CD4-positive, alpha-beta T cell (primary cell): ENCODE data around the gene PAEP. TPM values are rescaled to one million over a fixed set of nuclear protein-coding genes. Genes with fewer than 3 reads are reported as not detected.

Experiments
- ATAC-seq: fragments of 200-7000 bp; cut with Tn5 transposase; one replicate; pipeline ENCODE4 v1.10.0; 2022; ENCODE audit warnings: mild to moderate bottlenecking; ENCODE audit not compliant: poor library complexity
- CTCF ChIA-PET: fragments of 350-600 bp; sonication (Branson Sonifier 250); formaldehyde crosslinking; loops from one replicate; lab custom pipeline; 2021; ENCODE audit warnings: antibody characterized with exemption, inconsistent platforms; lab: Charles Lee
- POLR2A ChIA-PET: fragments of 350-600 bp; sonication (Branson Sonifier 250); formaldehyde crosslinking; loops from one replicate; lab custom pipeline; 2021; ENCODE audit warnings: antibody characterized with exemption, inconsistent platforms; lab: Charles Lee
- DNase-seq, 14 experiments: peaks; one replicate each; pipeline ENCODE4 v3.0.0-alpha.2; 2013 to 2020; ENCODE audit warnings: mixed read lengths in 2 of 14
- H3K27ac ChIP-seq, 2 donors: one replicate each; pipeline versions ENCODE4 v1.5.1 to v1.7.0; 2013; ENCODE audit warnings: low read length in 2 of 2, low read depth in 1 of 2, mild to moderate bottlenecking in 1 of 2
- H3K27me3 ChIP-seq, 2 experiments: 1 replicate in 1 of 2; 2 replicates in 1 of 2; pipeline versions ENCODE4 v1.6.1 to v1.7.0; 2013; ENCODE audit warnings: low read length in 2 of 2, control low read depth in 1 of 2, mild to moderate bottlenecking in 1 of 2, moderate library complexity in 1 of 2; ENCODE audit not compliant: insufficient read depth in 2 of 2, control insufficient read depth in 1 of 2
- H3K36me3 ChIP-seq: one replicate; pipeline ENCODE4 v1.6.1; 2013; ENCODE audit warnings: low read length, control low read depth; ENCODE audit not compliant: insufficient read depth
- H3K4me1 ChIP-seq: one replicate; pipeline ENCODE4 v1.6.1; 2013; ENCODE audit warnings: low read length, control low read depth; ENCODE audit not compliant: insufficient read depth
- H3K4me3 ChIP-seq: one replicate; pipeline ENCODE4 v1.5.1; 2013; ENCODE audit warnings: mild to moderate bottlenecking, low read length, moderate library complexity
- H3K9me3 ChIP-seq, 2 experiments: 1 replicate in 1 of 2; 2 replicates in 1 of 2; pipeline versions ENCODE4 v1.6.1 to v1.7.0; 2013; ENCODE audit warnings: low read length in 2 of 2, mild to moderate bottlenecking in 2 of 2, control low read depth in 1 of 2, moderate library complexity in 1 of 2; ENCODE audit not compliant: control insufficient read depth in 1 of 2, insufficient read depth in 1 of 2
- H3K27ac Mint-ChIP-seq: one replicate; pipeline ENCODE4 v1.8.0; 2020; ENCODE audit warnings: mixed read lengths
- H3K27me3 Mint-ChIP-seq: one replicate; pipeline ENCODE4 v1.8.0; 2021; ENCODE audit warnings: mixed read lengths
- H3K36me3 Mint-ChIP-seq: one replicate; pipeline ENCODE4 v1.8.0; 2021; ENCODE audit warnings: low read depth, mixed read lengths
- H3K4me1 Mint-ChIP-seq: one replicate; pipeline ENCODE4 v1.8.0; 2021; ENCODE audit warnings: low read depth, mixed read lengths
- H3K4me3 Mint-ChIP-seq: one replicate; pipeline ENCODE4 v1.8.0; 2020; ENCODE audit warnings: mild to moderate bottlenecking, mixed read lengths
- H3K9me3 Mint-ChIP-seq: one replicate; pipeline ENCODE4 v1.8.0; 2020; ENCODE audit warnings: mixed read lengths
- CTCF ChIP-seq: fragments of 200-600 bp; IDR thresholded peaks from one replicate; pipeline ENCODE4 v1.8.0; 2022; ENCODE audit warnings: antibody characterized with exemption, mild to moderate bottlenecking
- intact Hi-C, 2 experiments: fragments of 100-400 bp; cut with DNase I in 1 of 2; cut with micrococcal nuclease in 1 of 2; formaldehyde crosslinking; loops; one replicate each; pipeline versions ENCODE4 v1.15.1 to v1.9.0; 2023 to 2025; cut with DNase I, micrococcal nuclease
- total RNA-seq, 174 experiments: library from RNA in 2 of 174; stranded (reverse) in 2 of 174; gene quantifications; one replicate each; pipeline ENCODE4 v1.2.3 and lab custom pipeline; 2021 to 2026

Gene PAEP
- total RNA-seq, 2 experiments from 2014 or later: not detected

GRCh38 chr9:135588886-135589595, 27.5 kb downstream of the PAEP start:
- intact Hi-C loops: no loop called here
- ChIA-PET POLR2A (no interaction called here), CTCF (no interaction called here)
- H3K27me3 ChIP-seq: peaks cover 0 to 10% of the 10 kb centered on the region in 2 experiments
- H3K36me3 ChIP-seq: no peaks in the 10 kb centered on the region
- peaks cover 19% of the 10 kb centered on the region for H3K27me3 Mint-ChIP-seq
- DNase-seq (peak in 1 of 14 experiments; percentile 21), ATAC-seq (no peak)
- no peaks in the 10 kb centered on the region for H3K4me1 Mint-ChIP-seq
- H3K9me3 Mint-ChIP-seq: no peaks in the 10 kb centered on the region
- H3K4me3 ChIP-seq: no peak overlapping the region
- TF ChIP-seq CTCF: no peak
- no peaks in the 10 kb centered on the region for H3K36me3 Mint-ChIP-seq
- no peaks in the 10 kb centered on the region for H3K4me1 ChIP-seq
- no peak overlapping the region for H3K27ac Mint-ChIP-seq
- no peak overlapping the region for H3K4me3 Mint-ChIP-seq
- no peak overlapping the region for H3K27ac ChIP-seq
- no peaks in the 10 kb centered on the region for H3K9me3 ChIP-seq

- DNase-seq: peak in 1 of 14 experiments; percentile 10
- H3K27me3 Mint-ChIP-seq: peaks cover 14% of the 10 kb centered on the region
- no peak overlapping the region for H3K27ac Mint-ChIP-seq
- intact Hi-C loops: no loop called here
- no peak for TF ChIP-seq CTCF
- Histone ChIP-seq H3K27me3 (peaks cover 0 to 8% of the 10 kb centered on the region in 2 experiments), H3K9me3 (no peaks in the 10 kb centered on the region), H3K36me3 (no peaks in the 10 kb centered on the region), H3K4me3 (no peak overlapping the region), H3K27ac (no peak overlapping the region), H3K4me1 (no peaks in the 10 kb centered on the region)
- H3K4me3 Mint-ChIP-seq: no peak overlapping the region
- H3K9me3 Mint-ChIP-seq: peaks cover under 1% of the 10 kb centered on the region
- H3K4me1 Mint-ChIP-seq: no peaks in the 10 kb centered on the region
- no peaks in the 10 kb centered on the region for H3K36me3 Mint-ChIP-seq
- ChIA-PET CTCF (no interaction called here), POLR2A (no interaction called here)
- no peak for ATAC-seq
These were observed 28.3 kb downstream of the PAEP start for GRCh38 chr9:135589596-135590485.

DNA sequence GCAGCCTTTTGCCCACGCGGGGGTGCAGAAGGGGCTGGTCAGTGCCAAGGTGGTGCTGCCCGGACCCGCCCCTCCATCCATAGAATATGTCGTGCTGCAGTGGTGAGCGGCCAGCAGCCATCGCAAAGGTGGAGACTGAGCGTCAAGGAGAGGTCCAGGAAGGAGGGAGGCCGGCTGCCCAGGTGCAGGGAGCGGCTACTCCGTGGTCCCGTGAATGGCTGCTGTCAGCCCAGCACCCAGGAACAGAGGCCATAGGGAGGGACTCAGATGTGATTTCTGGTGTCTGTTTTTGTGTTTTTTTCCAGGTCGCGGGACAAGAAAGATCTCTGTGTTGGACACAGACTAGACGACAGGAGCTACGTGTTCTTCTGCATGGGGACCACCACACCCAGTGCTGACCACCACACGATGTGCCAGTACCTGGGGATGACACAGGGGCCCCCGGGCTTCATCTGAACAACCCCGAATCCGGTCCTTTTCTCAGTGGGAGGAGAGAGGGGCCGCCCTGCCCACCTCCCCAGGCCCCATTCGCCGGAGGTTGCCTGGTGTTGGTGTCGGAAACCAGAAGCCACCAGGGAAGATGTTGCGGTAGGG, 29.0 kb downstream of the PAEP start:
- DNase-seq (peak in 1 of 14 experiments; percentile 14), ATAC-seq (no peak)
- Mint-ChIP-seq H3K27ac (no peak overlapping the region), H3K9me3 (peaks cover 5% of the 10 kb centered on the region), H3K27me3 (peaks cover 16% of the 10 kb centered on the region), H3K4me3 (no peak overlapping the region), H3K4me1 (no peaks in the 10 kb centered on the region), H3K36me3 (no peaks in the 10 kb centered on the region)
- ChIA-PET POLR2A (no interaction called here), CTCF (no interaction called here)
- peaks cover 0 to 8% of the 10 kb centered on the region in 2 experiments for H3K27me3 ChIP-seq
- no peak overlapping the region for H3K4me3 ChIP-seq
- TF ChIP-seq CTCF: no peak
- intact Hi-C loops: no loop called here
- H3K36me3 ChIP-seq: no peaks in the 10 kb centered on the region
- H3K9me3 ChIP-seq: no peaks in the 10 kb centered on the region
- H3K4me1 ChIP-seq: no peaks in the 10 kb centered on the region
- no peak overlapping the region for H3K27ac ChIP-seq
